Ecto neural progenitor cell (in vitro differentiated cells): ENCODE measurements around the gene USP31.
"Not testable (repeated sequence)": the region's sequence is repeated elsewhere in the genome, so short reads cannot be mapped to it uniquely, and the experiment has no call there.

ENCODE experiments used
- DNase-seq: peaks from one replicate; pipeline ENCODE4 v3.0.0-alpha.2; 2018; ENCODE audit warnings: low spot score

USP31 gene

GRCh38 chr16:23156110-23156509, 6.9 kb upstream of the USP31 start:
- DNase-seq = no peak

- no peak for DNase-seq
Measured at GRCh38 chr16:23155445-23156049, 6.3 kb upstream of the USP31 start.

GRCh38 chr16:23152386-23153178, 3.3 kb upstream of the USP31 start:
- DNase-seq = no peak

- no peak for DNase-seq
Measured at GRCh38 chr16:23149993-23150364, 727 bp upstream of the USP31 start.

- DNase-seq = no peak
Measured at GRCh38 chr16:23148513-23149266, 562 bp downstream of the USP31 start.

- DNase-seq = no peak
Measured at GRCh38 chr16:23148166-23148512, 1.1 kb downstream of the USP31 start.

- no peak for DNase-seq
Measured at GRCh38 chr16:23147666-23148065, 1.6 kb downstream of the USP31 start.

- no peak for DNase-seq
Measured at GRCh38 chr16:23146877-23147601, 2.2 kb downstream of the USP31 start.

- DNase-seq = no peak
Measured at GRCh38 chr16:23145608-23146007, 3.6 kb downstream of the USP31 start.

GRCh38 chr16:23145186-23145585, 4.1 kb downstream of the USP31 start:
- no peak for DNase-seq

- not testable (repeated sequence) for DNase-seq
Measured at GRCh38 chr16:23144393-23144792, 4.9 kb downstream of the USP31 start.

- no peak for DNase-seq
Measured at GRCh38 chr16:23143391-23143790, 5.9 kb downstream of the USP31 start.

GRCh38 chr16:23141959-23142740, 7.1 kb downstream of the USP31 start:
- no peak for DNase-seq

- DNase-seq = no peak
Measured at GRCh38 chr16:23141500-23141899, 7.8 kb downstream of the USP31 start.

GRCh38 chr16:23141033-23141432, 8.2 kb downstream of the USP31 start:
- no peak for DNase-seq

GRCh38 chr16:23140107-23140506, 9.1 kb downstream of the USP31 start:
- no peak for DNase-seq

- no peak for DNase-seq
Measured at GRCh38 chr16:23137818-23138217, 11.4 kb downstream of the USP31 start.

GRCh38 chr16:23137256-23137655, 12.0 kb downstream of the USP31 start:
- no peak for DNase-seq

GRCh38 chr16:23134274-23134673, 15.0 kb downstream of the USP31 start:
- no peak for DNase-seq

GRCh38 chr16:23132775-23133463, 16.3 kb downstream of the USP31 start:
- no peak for DNase-seq
